ENCODE measurements around the gene IFIT2.
"Not testable (repeated sequence)": the region's sequence is repeated elsewhere in the genome, so short reads cannot be mapped to it uniquely, and the experiment has no call there.

Gene IFIT2

GRCh38 chr10:89305766-89306433 is 4.1 kb downstream of the IFIT2 start:
- intact Hi-C loops (cut with DNase I), result no loop called here
- DNase-seq, result no peak

- intact Hi-C loops (cut with DNase I), result no loop called here
- no peak for DNase-seq
Observed at GRCh38 chr10:89306434-89307268, 4.8 kb downstream of the IFIT2 start.

GRCh38 chr10:89307269-89307577 is 5.4 kb downstream of the IFIT2 start:
- DNase-seq, result no peak
- intact Hi-C loops (cut with DNase I), result no loop called here

- intact Hi-C loops (cut with DNase I), result no loop called here
- DNase-seq, result no peak
Observed at GRCh38 chr10:89308266-89308665, 6.4 kb downstream of the IFIT2 start.

GRCh38 chr10:89308736-89309135 is 6.9 kb downstream of the IFIT2 start:
- intact Hi-C loops (cut with DNase I), result no loop called here
- no peak for DNase-seq

- no peak for DNase-seq
- intact Hi-C loops (cut with DNase I), result no loop called here
Observed at GRCh38 chr10:89309156-89310055, 7.6 kb downstream of the IFIT2 start.

GRCh38 chr10:89310056-89310893 is 8.4 kb downstream of the IFIT2 start:
- intact Hi-C loops (cut with DNase I), result no loop called here

GRCh38 chr10:89312973-89313372 is 11.1 kb downstream of the IFIT2 start:
- DNase-seq, result no peak
- intact Hi-C loops (cut with DNase I), result no loop called here

More at GRCh38 chr10:89310056-89310893, 8.4 kb downstream of the IFIT2 start:
- no peak for DNase-seq

GRCh38 chr10:89314676-89315075 is 12.8 kb downstream of the IFIT2 start:
- DNase-seq, result no peak
- intact Hi-C loops (cut with DNase I), result no loop called here

GRCh38 chr10:89318047-89318446 is 16.2 kb downstream of the IFIT2 start:
- intact Hi-C loops (cut with DNase I); DNase-seq: not testable (repeated sequence)

GRCh38 chr10:89325081-89325480 is 23.2 kb downstream of the IFIT2 start:
- DNase-seq; intact Hi-C loops (cut with DNase I): not testable (repeated sequence)

GRCh38 chr10:89325856-89326255 is 24.0 kb downstream of the IFIT2 start:
- DNase-seq; intact Hi-C loops (cut with DNase I): not testable (repeated sequence)

GRCh38 chr10:89327803-89328441 is 26.1 kb downstream of the IFIT2 start, which contains the start of gene IFIT3:
TSS of gene IFIT3 (plus strand) at chr10:89327997. CDS start at chr10:89328074, 77 bp downstream.
- peak in 6 of 10 donors; percentile 21 to 81 (median 44) for DNase-seq
- intact Hi-C loops (cut with DNase I), result no loop called here

GRCh38 chr10:89329151-89329550 is 27.3 kb downstream of the IFIT2 start:
- intact Hi-C loops (cut with DNase I), result no loop called here

GRCh38 chr10:89330014-89330413 is 28.2 kb downstream of the IFIT2 start:
- DNase-seq; intact Hi-C loops (cut with DNase I): not testable (repeated sequence)

More at GRCh38 chr10:89329151-89329550, 27.3 kb downstream of the IFIT2 start:
- no peak for DNase-seq

- DNase-seq, result no peak
- intact Hi-C loops (cut with DNase I), result no loop called here
Observed at GRCh38 chr10:89330537-89331212, 28.8 kb downstream of the IFIT2 start.

GRCh38 chr10:89331487-89332122 is 29.8 kb downstream of the IFIT2 start:
- intact Hi-C loops (cut with DNase I), result not testable (repeated sequence)

GRCh38 chr10:89332123-89332633 is 30.3 kb downstream of the IFIT2 start:
- intact Hi-C loops (cut with DNase I), result no loop called here
- DNase-seq, result no peak

More at GRCh38 chr10:89331487-89332122, 29.8 kb downstream of the IFIT2 start:
- DNase-seq, result not testable (repeated sequence)
